ENCODE data around the gene PDE6A.

- TF ChIP-seq, protein P1, sequence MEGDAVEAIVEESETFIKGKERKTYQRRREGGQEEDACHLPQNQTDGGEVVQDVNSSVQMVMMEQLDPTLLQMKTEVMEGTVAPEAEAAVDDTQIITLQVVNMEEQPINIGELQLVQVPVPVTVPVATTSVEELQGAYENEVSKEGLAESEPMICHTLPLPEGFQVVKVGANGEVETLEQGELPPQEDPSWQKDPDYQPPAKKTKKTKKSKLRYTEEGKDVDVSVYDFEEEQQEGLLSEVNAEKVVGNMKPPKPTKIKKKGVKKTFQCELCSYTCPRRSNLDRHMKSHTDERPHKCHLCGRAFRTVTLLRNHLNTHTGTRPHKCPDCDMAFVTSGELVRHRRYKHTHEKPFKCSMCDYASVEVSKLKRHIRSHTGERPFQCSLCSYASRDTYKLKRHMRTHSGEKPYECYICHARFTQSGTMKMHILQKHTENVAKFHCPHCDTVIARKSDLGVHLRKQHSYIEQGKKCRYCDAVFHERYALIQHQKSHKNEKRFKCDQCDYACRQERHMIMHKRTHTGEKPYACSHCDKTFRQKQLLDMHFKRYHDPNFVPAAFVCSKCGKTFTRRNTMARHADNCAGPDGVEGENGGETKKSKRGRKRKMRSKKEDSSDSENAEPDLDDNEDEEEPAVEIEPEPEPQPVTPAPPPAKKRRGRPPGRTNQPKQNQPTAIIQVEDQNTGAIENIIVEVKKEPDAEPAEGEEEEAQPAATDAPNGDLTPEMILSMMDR (conservative IDR thresholded peaks at IDR 0.05): no peak
- TF ChIP-seq EZH2 (IDR thresholded peaks at IDR 0.05; ENCODE audit: low read depth): no peak
These were observed 127.9 kb downstream of the PDE6A start for GRCh38 chr5:149816661-149817060.
